GM12875 (cell line): Measurements from ENCODE around the gene PSMB7.
"Not testable (repeated sequence)": the region's sequence is repeated elsewhere in the genome, so short reads cannot be mapped to it uniquely, and the experiment has no call there.

Experiments
- H3K4me3 ChIP-seq: one replicate; pipeline ENCODE4 v1.5.1; 2011; ENCODE audit warnings: low read depth, low read length, control low read depth
- CTCF ChIP-seq: IDR thresholded peaks from 2 replicates; pipeline ENCODE4 v1.5.1; 2011; ENCODE audit warnings: low read depth, mild to moderate bottlenecking, control low read depth, inconsistent platforms, low read length, moderate library complexity, borderline replicate concordance; ENCODE audit not compliant: insufficient read depth

PSMB7 gene

GRCh38 chr9:124438091-124438490, 22.8 kb upstream of the PSMB7 start:
- H3K4me3 ChIP-seq: no peak overlapping the region
- no peak for TF ChIP-seq CTCF

GRCh38 chr9:124437086-124437485, 21.8 kb upstream of the PSMB7 start:
- H3K4me3 ChIP-seq: no peak overlapping the region
- TF ChIP-seq CTCF: no peak

- TF ChIP-seq CTCF: no peak
- H3K4me3 ChIP-seq: no peak overlapping the region
Measured at GRCh38 chr9:124436320-124436719, 21.1 kb upstream of the PSMB7 start.

GRCh38 chr9:124429530-124429867, 14.3 kb upstream of the PSMB7 start:
- no peak for TF ChIP-seq CTCF
- no peak overlapping the region for H3K4me3 ChIP-seq

GRCh38 chr9:124428751-124429529, 13.7 kb upstream of the PSMB7 start:
- H3K4me3 ChIP-seq: no peak overlapping the region
- TF ChIP-seq CTCF: no peak

- no peak for TF ChIP-seq CTCF
- no peak overlapping the region for H3K4me3 ChIP-seq
Measured at GRCh38 chr9:124427281-124427680, 12.0 kb upstream of the PSMB7 start.

- no peak overlapping the region for H3K4me3 ChIP-seq
Measured at GRCh38 chr9:124426361-124426760, 11.1 kb upstream of the PSMB7 start.

GRCh38 chr9:124425733-124426132, 10.5 kb upstream of the PSMB7 start:
- H3K4me3 ChIP-seq: not testable (repeated sequence)

More at GRCh38 chr9:124426361-124426760, 11.1 kb upstream of the PSMB7 start:
- TF ChIP-seq CTCF: no peak
